Fibroblast of peridontal ligament (primary cell): Measurements from ENCODE around the gene PLEKHG2.
A peak's percentile ranks its signal among the peaks of the same experiment; 100 is the strongest.

ENCODE experiments used
- DNase-seq: peaks from one replicate; pipeline ENCODE4 v3.0.0-alpha.2; 2010; ENCODE audit errors: extremely low read depth

Gene PLEKHG2

DNA sequence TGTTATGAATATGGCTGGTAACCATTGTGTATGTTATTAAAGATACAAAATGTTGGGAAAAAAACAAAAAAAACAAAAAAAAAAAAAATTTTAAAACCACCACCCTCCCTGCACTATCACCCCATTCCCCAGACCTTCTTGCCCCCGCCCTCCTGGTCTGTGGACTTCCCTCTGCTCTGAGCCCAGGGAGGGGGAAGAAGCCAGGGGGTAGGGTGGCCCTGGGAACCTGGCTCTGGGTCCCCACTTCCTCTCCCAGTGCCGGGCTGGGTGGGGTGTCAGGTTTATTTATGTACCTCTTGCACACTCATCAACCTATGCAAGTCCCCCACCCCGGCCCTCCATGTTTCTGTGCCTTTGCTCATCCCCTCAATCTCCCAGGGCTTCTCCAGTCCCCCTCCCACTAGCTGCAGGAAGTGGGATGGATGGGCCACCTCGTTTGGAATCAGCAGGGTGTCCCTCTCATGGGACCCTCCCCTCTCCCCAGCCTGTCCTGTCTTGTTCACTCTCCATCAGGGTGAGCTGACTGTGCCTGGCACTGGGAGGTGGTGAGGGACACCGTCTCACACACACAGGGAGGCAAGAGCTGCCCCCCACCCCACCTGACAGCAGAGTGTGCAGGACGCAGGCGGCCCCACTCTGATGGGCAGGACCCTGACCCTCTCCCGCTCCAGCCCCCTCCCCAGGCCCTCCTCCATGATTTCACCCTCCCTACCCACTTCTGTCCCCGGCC lies 27.5 kb upstream of the PLEKHG2 start:
- DNase-seq, result no peak

DNA sequence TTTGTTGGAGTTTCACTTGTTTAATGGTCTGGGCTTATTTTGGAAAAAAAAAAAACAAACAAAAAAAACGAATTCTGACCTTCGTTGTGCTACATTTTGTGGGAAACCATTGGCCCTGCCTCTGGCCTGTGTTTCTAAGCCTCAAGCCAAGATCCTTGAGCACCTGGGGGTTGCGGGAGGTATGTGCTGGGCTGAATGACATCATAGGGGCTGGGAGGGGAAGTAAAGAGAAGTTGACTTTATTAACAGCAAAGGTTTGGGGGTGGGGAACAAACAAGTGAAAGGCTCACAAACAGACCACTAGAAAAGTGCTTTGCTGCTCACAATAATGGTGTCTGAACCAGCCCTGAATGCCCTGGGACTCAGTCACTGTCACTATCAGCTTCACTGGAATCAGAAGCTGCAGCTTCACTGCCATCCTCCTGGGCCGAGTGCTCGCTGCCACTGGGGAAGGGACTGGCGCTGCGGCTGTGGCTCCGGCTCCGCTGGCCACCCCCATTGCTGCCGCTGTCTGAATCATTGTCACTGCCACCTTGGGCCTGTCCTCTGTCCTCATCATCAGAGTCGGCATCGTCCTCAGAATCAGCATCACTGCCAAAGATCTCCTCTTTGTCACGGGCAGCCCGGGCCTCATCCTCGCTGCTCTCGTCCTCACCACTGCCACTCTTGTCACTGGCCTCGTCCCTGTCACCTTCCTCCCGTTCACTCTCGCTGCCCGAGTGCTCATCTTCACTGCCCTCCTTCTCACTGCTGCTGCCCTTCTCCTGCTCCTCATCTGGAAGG lies 26.6 kb upstream of the PLEKHG2 start:
- DNase-seq, result no peak

DNA sequence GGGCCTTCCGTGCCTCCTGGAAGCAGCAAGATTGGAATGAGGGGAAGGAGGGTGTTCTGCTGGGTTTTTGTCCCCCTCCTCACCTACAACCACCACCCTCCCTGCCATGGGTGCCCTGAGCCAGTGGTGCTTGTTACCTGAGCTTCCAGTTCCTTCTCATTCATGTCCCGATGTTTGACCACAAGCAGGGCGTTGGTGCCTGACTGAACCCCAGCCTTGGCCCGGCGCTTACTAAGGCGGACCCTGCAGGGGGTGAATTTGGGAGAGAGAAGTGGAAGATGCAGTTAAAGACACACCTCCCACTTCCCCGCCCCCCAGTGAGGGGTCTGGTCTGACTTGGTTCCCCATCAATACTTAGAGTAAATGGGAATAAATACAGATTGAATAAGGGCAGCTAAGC lies 25.9 kb upstream of the PLEKHG2 start:
- DNase-seq, result no peak

DNA sequence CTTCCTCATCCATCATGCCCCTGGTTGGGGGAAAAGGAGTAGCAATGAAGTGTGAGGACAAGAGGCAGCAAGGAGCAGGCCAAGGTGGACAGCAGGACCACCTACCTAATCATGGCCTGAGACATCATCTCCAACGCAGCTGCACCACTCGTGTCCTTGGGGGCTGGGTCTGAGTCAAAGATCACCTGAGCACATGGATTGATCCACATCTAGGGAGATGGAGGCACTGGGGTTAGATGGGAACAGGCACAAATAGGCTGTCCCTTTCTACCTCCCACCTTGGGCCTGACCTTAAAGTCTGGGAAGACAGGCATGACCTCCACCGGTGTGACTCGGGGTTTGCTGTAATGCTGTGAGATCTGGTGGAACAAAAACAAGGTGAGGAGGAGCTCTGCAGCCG lies 23.8 kb upstream of the PLEKHG2 start:
- no peak for DNase-seq

DNA sequence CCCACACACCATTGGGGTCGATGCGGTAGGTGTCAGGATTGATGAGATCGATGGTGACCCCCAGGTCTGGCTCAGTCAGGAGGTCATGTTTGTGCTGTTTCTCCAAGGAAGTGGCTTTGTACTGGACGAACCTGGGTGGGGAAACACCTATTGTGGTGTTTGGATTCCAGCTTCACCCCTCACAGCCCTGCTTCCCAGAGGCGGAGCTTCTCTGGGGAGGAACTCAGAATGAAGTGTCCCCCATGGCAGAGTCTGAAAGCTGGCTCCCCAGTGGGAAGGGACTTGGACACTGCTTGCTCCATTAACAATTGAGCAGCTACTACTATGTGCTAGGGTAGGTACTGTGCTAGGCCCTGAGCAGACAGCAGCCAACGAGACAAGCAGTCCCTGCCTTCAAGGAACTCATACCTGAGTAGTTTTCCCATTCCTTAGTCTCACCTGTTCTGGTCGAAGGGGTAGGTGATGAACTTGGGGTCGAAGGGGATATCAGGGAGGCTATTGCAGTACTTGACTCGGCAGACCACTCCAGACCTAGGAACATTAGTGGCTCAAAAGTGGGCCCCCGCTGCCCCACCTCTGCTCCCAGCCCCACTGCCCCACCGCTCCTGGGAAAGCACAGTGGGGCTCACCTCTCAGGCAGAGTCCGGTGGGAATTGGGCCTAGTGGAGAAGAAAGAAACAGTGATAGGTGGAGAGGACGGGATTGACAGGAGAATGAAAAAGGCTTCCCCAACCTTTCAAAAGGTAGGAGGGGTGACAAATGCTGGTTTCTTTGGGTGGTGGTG lies 22.6 kb upstream of the PLEKHG2 start:
- no peak for DNase-seq

DNA sequence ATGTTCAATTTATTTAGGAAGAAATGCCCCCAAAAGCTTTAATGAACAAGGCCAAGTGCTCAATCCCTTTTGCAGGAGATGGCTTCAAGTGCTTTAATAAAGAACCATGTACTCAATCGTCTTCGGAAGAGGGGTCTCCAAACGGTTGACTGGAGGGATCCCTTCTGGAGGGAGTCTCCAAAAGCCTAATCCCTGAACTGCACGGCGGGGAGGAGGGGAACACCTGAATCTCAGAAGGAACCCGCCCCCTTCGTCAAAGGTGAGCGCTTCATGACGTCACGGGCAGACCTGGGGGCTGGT lies 22.1 kb upstream of the PLEKHG2 start:
- no peak for DNase-seq

DNA sequence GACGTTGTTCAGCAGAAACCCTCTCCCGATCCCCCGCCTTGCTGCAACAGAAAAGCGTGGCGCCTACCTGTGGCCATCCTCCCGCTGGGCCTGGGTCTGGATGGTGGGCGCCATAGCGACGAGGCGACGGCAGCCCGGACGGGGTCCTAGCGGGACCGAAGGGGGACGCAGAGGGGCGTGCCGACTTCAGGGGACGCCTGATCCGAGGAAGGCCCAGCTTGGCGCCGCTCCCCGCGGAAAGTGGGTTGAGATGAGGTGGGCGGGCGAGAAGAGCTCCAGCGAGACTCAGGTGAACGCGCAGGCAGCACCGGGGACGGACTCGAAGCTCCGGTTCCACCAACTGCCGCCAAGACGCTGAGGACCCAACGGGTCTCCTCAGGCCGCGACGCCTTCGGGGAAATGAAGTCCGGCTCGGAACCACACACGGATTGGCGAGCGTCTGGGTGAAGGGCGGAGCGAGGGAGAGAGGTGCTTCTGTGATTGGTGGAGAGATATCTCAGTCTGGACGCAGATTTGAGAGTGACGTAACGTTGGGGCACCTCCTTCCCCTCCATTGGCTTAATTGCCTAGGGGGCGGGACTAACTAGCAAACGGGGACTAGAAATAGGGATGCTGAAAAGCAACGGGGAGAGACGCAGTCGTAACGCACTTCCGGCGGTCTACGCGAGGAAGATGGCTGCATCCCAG lies 21.6 kb upstream of the PLEKHG2 start, which contains the start of the genes MED29 and PAF1:
Gene MED29 (plus strand): TSS at position 628 of the 687 bp plus-strand sequence. CDS start 45 bp downstream, at position 673.
Gene PAF1 (minus strand): TSS at position 356 of the 687 bp plus-strand sequence. CDS start 242 bp downstream, at position 114.
- peak; percentile 100 for DNase-seq

DNA sequence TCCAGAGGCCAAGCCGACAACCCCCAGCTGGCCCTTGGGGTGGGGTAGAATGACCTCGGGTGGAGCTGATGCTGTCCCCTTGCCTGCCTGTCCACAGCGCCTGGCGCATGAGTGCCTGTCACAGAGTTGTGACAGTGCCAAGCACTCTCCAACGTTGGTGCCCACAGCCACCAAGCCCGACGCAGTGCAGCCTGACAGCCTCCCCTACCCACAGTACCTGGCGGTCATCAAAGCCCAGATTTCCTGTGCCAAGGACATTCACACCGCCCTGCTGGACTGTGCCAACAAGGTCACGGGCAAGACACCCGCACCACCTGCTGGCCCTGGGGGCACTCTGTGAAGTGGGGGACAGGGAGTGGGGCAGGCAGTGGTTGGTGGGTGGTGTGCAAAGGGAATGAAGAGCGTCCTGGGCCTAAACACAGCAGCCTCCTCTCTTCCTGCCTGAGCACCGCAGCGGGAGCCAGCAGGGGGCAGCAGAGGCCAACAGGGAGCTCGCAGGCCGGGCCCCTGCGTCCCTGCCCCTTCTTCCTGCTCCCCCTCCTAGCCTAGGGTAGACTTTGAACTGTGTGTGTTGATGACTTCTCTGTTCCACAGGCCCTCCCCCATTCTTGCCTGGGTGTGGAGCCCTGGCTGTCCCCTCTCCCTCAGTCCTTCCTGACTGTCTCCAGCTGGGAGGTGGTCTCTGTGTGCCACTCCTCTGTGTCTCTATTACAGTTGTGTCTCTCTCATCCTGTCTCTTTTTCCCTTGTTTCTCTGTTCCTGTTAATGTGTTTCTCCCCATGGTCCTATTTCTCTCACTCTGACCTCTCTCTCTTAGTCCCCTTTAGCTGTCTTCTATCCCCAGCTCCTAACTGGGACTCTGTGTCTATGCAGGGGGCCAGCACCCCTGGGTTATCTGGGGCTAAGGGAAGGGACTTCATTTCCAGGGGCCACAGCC lies 14.8 kb upstream of the PLEKHG2 start:
- DNase-seq, result peak; percentile 75

DNA sequence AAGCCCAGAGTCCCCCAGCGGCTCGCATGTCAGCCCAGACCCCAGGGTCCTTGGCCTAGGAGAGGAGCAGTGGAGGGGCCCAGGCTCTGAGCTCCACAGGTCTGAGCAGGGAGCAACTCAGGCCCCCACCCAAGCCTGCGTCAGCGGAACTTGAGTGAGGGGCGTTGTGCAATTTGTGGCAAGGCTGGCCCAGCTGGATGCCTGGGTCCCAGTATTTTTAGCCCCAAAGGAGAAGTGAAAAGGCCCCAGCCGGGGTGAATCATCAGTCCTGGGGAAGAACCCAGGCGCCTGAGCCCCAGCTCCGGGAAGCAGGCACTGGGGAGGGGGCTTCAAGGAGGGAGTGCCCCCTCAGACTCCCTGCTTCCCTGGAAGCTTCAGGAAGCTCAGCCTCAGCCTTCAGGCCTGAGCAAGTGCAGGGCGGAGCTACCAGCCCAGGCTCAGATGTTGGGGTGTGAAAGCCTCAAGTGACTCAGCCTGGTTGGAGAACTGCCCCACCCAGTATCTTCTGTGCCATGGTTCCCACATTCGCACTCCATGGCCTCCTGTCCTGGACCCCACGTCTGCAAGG lies 14.1 kb upstream of the PLEKHG2 start:
- DNase-seq, result peak; percentile 83

DNA sequence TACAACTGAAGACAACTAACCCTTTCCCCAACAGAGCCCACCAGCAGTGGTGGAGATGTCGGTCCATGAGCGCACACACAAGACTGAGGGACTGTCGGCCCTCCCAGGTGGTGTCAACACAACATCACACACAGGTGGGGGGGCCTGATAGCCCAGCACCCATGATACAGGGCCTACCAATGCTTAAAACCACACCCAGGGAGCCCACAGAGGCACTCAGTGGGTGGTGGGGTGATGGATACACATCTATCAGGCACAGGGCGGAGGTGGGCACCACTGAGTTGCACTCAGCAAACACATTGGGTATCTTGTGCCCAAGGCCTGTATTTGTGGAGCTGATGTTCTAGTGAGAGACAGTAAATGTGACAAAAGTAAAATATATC lies 12.8 kb upstream of the PLEKHG2 start:
- DNase-seq, result no peak

DNA sequence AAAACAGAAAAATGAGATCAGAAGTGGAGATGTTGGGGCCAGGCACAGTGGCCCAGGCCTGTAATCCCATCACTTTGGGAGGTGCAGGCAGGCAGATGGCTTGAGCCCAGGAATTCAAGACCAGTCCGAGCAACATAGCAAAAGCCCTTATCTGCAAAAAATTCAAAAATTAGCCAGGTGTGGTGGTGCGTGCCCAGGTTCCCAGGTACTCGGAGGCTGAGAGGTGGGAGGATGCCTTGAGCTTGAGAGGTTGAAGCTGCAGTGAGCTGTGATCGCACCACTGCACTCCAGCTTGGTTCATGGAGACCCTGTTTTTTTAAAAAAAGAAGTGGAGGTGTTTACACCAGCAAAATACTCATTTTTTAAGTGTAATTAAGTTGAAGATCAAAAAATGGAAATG lies 12.4 kb upstream of the PLEKHG2 start:
- DNase-seq, result no peak

DNA sequence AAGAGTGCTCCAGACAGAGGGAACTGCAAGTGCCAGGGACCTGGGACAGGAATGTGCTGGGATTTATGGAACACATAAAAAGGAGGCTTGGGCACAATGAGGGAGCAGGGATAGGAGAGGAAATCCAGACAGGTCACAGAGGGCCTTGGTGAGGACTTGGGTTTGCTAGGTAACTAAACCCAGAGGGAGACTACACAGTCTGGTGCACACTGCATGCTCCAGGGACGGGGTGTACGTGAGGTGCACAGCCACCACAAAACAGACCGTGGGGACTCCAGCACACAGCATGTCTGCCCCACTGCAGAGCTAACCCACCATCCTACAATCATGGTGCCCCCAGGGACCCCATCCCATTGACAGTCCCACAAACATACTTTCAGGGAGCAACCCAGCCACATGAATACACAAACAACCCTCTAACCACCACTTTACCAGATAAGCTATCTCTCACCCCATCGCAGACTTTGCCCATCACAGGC lies 11.4 kb upstream of the PLEKHG2 start:
- DNase-seq, result no peak

DNA sequence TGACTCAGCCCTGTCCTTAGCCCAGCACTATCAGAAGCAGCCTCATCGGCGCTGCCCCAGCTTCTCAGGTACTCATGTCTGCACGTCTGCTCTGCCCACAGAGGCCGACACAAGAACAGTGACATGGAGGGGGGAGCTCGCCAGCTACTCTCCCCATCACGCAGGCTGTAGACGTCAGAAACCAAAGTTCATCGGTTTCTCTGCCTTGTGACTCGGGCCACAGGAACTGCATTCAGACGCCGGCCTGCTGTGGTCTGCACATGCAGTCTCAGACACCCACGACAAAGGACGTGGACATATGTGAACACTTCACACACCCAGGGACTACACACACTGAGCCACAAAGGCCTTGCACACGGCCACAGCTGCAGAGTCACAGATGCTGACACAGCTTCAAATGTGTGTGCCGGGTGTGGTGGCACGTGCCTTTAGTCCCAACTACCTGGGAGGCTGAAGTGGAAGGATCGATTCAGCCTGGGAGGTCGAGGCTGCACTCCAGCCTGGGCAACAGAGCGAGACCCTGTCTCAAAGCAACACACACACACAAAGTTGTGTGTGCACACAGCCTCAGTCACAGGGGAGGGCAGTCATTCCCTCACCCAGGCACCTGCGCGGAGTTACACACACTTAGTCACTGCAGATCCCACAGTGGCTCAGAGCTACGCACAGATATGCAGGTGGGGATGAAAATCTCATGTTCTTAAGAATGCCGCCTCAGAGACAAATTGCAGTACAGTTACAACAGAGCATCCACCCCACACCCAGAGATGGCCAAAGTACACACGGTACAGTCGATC lies 10.7 kb upstream of the PLEKHG2 start:
- peak; percentile 56 for DNase-seq

DNA sequence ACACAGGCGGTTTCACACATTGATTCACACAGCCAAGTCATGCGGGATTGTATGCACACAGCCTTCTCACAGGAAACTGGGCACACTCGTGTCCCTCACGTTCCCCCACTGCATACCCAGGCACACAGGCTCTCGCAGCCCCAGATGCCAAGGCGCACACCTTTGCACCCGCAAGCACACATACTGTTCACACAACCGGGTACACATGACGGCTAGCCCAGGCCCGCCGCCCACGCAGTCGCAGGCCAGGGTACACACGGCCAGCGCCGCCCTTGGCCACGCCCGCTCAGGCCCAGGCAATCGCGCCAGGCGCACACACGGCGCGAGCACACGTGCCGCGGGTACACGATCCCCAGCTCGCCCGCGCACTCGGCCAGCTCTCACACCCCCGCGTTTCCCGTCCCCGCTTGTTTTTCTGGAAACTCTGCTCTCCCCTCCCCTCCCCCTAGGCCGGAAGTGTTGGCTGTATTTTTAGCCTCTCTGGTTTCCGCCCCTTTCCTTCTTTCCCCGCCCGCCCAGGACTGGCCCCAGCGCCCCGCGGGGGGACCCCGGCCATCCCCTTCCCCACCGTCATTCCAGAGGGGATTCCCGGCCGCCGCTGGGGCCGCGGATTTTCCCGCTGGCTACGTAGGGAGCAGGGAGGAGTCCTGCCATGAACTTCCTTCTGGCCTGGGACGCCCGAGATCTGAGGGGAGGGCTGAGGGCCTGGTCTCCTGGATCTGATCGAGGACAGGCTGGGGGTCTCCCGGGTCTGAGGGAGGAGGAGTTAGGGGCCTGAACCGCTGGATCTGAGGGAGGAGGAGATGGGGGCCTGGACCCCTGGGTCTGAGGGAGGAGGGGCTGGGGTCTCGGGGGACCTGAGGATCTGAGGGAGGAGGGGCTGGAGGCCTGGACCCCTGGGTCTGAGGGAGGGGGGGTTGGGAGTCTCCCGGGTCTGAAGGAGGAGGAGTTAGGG lies 9.8 kb upstream of the PLEKHG2 start:
- peak; percentile 87 for DNase-seq

DNA sequence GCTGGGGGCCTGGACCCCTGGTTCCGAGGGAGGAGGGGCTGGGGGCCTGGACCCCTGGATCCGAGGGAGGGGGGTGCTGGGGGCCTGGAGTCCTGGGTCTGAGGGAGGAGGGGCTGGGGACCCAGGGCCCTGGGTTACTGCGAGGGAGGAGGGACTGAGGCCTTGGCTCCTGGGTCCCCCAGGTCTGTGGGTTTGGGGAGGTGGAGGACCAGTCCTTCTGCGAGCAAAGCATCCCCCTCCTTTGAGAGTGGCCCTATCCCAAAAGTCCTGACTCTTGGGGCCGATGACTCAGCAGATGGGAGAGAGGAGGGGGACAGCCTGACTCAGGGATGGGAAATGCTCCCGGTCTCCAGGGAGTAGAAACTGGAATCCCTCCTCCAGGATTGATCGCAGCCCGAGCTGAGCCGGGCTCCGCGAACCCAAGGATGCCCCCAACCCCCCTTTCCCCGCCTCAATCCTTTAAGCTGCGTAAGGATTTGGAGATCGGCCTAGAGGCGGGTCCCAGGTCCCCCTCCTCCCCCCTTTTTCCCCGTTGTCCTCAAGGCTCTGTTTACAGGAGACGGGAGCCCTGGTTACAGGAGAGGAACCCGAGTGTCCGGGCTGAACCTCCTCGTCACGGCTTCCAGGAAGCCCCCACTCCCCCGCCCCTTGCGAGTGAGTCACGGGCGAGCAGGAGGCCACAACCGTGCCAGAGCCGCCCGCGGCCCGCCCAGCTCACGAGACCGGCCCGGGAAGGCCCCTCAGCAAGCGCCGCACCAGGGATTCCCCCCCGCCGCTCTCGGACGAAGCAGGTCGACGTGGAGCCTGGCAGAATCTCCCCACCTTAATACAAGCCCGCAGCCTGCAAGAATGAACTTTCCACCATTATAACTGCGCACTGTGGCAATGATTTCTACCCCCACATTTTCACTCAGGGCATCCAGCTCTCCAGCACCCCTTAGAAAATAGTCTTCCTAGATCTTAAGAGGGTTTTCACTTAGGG lies 8.8 kb upstream of the PLEKHG2 start:
- peak; percentile 100 for DNase-seq

DNA sequence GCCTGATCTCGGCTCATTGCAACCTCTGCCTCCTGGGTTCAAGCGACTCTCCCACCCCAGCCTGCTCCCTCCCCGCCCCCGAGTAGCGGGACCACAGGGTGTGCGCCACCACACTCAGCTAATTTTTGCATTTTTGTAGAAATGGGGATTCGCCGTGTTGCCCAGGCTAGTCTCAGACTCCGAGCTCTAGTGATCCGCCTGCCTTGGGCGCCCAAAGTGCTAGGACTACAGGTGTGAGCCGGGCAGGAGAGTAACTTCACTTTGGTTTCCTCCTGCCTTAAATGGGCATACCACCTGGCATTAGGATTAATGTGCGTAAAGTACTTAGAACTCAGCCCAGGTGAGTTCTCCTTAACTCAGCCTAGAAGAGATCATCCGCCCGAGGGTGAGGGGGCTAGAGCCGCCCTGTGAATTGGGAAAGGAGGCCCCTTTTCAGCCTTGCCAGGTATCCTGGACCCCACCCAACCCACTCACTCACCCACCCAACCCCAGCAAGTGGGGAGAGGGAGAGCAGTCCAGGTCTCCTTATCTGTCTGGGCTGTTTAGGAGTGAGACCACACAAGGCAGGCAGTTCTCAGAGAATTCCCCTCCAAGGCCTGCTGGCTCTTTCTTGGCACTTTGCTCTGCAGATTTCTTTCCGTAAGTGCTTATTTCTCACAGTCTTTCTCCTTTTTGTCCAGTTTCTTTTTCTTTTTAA lies 7.1 kb upstream of the PLEKHG2 start:
- DNase-seq, result peak; percentile 23
